ENCODE measurements around the gene RNF157.
"Not testable (repeated sequence)": the region's sequence is repeated elsewhere in the genome, so short reads cannot be mapped to it uniquely, and the experiment has no call there.

The RNF157 gene

GRCh38 chr17:76207275-76208059 is 32.8 kb downstream of the RNF157 start:
- no peak for FAIRE-seq
- no peak for TF ChIP-seq POLR2A (IDR thresholded peaks at IDR 0.05; ENCODE audit: low read depth, low read length)
- no peak for DNase-seq (ENCODE audit: insufficient read length, low spot score)

GRCh38 chr17:76205542-76206144 is 34.6 kb downstream of the RNF157 start:
- FAIRE-seq; DNase-seq (ENCODE audit: insufficient read length, low spot score): not testable (repeated sequence)

GRCh38 chr17:76204277-76204676 is 36.0 kb downstream of the RNF157 start:
- no peak for FAIRE-seq
- DNase-seq (ENCODE audit: insufficient read length, low spot score): peak; percentile 70
- TF ChIP-seq POLR2A (IDR thresholded peaks at IDR 0.05; ENCODE audit: low read depth, low read length): no peak

- TF ChIP-seq POLR2A (IDR thresholded peaks at IDR 0.05; ENCODE audit: low read depth, low read length): no peak
- DNase-seq (ENCODE audit: insufficient read length, low spot score) (no peak), FAIRE-seq (no peak)
These were observed 39.9 kb downstream of the RNF157 start for GRCh38 chr17:76200354-76200753.

- DNase-seq (ENCODE audit: insufficient read length, low spot score) (no peak), FAIRE-seq (no peak)
- no peak for TF ChIP-seq POLR2A (IDR thresholded peaks at IDR 0.05; ENCODE audit: low read depth, low read length)
These were observed 40.8 kb downstream of the RNF157 start for GRCh38 chr17:76199469-76199868.

- DNase-seq (ENCODE audit: insufficient read length, low spot score) (no peak), FAIRE-seq (no peak)
- no peak for TF ChIP-seq POLR2A (IDR thresholded peaks at IDR 0.05; ENCODE audit: low read depth, low read length)
These were observed 41.6 kb downstream of the RNF157 start for GRCh38 chr17:76198702-76199101.

DNA sequence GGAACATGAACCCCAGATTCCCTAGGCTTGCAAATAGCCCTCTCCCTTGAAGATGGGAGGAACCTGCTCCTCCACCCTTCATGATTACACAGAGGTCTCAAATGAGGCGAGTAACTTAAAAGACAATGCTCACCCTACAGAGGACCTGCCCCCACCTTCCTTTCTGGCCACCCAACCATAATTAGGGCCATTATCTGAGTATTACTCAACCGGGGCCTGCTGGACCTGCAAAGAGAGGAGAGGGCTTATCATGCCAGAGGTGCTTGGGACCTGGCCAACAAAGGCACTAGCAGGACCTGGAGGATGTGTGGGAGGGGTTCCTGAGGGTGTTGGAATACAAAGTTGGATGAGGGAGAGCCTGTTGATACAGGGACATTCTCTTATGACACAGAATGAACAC is 42.4 kb downstream of the RNF157 start:
- no peak for TF ChIP-seq POLR2A (IDR thresholded peaks at IDR 0.05; ENCODE audit: low read depth, low read length)
- DNase-seq (ENCODE audit: insufficient read length, low spot score): no peak
- FAIRE-seq: no peak

DNA sequence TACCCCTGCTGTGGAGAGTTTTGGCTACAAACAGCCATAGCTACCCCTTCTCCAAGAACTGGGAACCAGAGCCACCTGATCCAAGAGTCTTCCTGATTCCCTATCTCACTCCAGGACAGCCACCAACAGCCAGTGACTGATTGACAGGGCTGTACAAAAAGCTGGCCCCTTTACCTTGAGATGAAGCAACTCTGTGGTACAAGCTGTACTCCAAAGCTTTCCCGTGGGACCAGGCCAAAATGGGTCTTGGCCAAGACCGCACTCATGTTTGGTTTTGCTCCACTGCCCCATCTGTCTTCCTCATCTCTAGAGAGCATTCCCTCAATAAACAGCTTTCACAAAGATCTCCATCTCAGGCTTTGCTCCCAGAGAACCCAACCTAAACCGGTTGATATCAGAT is 43.6 kb downstream of the RNF157 start:
- FAIRE-seq (no peak), DNase-seq (ENCODE audit: insufficient read length, low spot score) (no peak)
- no peak for TF ChIP-seq POLR2A (IDR thresholded peaks at IDR 0.05; ENCODE audit: low read depth, low read length)

DNA sequence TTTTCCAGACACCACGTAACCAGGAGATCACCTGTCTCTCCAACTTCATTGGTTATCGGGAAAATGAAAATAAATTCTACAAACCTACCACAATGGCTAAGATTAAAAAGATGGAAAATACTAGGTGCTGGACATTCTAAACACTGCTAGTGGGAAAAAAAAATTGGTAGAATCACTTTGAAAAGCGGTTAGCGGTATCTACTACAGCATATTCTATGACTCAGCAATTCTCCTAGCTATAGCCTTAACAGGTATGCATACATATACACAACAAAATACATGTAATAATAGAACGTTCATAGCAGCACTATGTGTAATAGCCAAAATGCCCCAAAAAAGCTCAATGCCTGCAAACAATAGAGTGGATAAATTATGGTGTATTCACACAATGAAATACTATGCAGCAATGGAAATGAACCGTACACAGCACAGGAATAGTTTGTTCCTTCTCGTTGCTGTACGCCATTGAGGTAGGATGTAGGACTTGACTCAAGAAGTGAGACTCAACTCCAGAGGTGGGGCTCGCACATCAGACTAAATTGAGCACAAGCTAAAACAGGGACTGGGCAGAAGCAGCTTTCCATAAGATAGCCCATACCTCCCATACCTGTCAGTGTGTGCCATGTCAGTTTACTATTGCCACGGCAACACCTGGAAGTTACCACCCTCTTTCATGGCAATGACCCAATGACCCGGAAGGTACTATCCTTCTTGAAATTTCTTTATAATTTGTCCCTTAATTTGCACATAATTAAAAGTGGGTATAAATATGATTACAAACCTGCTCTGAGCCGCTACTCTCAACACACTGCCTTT is 44.8 kb downstream of the RNF157 start:
- TF ChIP-seq POLR2A (IDR thresholded peaks at IDR 0.05; ENCODE audit: low read depth, low read length): no peak
- FAIRE-seq (no peak), DNase-seq (ENCODE audit: insufficient read length, low spot score) (no peak)

DNA sequence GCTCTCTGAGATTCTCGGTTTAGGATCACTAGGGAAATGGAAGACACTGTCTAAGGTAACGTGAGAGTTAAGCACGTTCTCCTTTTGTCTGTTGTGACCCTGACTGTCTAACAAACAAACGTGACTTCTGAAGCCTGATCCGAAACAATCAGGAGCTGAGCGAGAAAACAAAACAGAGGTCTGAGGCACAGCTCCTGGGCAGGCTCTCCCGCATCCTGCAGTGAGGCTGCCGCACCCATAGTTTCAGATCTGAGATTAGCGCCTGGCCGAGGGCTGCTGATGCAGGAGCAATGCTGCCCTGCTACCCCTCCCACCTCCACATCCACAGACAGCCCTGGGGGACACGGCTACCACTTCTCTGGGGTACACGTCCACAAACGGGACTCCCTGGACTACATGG is 46.7 kb downstream of the RNF157 start:
- TF ChIP-seq POLR2A (IDR thresholded peaks at IDR 0.05; ENCODE audit: low read depth, low read length): no peak
- DNase-seq (ENCODE audit: insufficient read length, low spot score) (no peak), FAIRE-seq (no peak)

GRCh38 chr17:76191896-76192295 is 48.4 kb downstream of the RNF157 start:
- no peak for TF ChIP-seq POLR2A (IDR thresholded peaks at IDR 0.05; ENCODE audit: low read depth, low read length)
- FAIRE-seq (no peak), DNase-seq (ENCODE audit: insufficient read length, low spot score) (no peak)

- DNase-seq (ENCODE audit: insufficient read length, low spot score): no peak
- no peak for FAIRE-seq
- no peak for TF ChIP-seq POLR2A (IDR thresholded peaks at IDR 0.05; ENCODE audit: low read depth, low read length)
These were observed 50.6 kb downstream of the RNF157 start for GRCh38 chr17:76189741-76190140.

GRCh38 chr17:76189247-76189646 is 51.0 kb downstream of the RNF157 start:
- DNase-seq (ENCODE audit: insufficient read length, low spot score) (no peak), FAIRE-seq (no peak)
- TF ChIP-seq POLR2A (IDR thresholded peaks at IDR 0.05; ENCODE audit: low read depth, low read length): no peak

- no peak for TF ChIP-seq POLR2A (IDR thresholded peaks at IDR 0.05; ENCODE audit: low read depth, low read length)
- DNase-seq (ENCODE audit: insufficient read length, low spot score) (no peak), FAIRE-seq (no peak)
These were observed 51.9 kb downstream of the RNF157 start for GRCh38 chr17:76188213-76189016.

DNA sequence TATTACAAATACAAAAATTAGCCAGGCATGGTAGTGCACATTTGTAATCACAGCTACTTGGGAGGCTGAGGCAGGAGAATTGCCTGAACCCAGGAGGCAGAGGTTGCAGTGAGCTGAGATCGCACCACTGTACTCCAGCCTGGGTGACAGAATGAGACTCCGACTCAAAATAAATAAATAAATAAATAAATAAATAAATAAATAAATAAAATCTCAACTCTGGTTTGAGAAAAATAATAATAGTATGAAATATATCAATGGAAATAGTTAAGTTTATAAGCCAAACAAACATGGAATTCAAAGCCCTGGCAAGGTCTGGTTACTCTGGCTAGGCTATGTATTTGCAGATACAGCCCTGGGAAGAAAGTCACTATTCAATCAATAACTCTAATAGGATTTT is 53.5 kb downstream of the RNF157 start:
- not testable (repeated sequence) for FAIRE-seq; DNase-seq (ENCODE audit: insufficient read length, low spot score)

All from H54 (cell line).